Measurements from ENCODE around the gene SORCS2.

DNA sequence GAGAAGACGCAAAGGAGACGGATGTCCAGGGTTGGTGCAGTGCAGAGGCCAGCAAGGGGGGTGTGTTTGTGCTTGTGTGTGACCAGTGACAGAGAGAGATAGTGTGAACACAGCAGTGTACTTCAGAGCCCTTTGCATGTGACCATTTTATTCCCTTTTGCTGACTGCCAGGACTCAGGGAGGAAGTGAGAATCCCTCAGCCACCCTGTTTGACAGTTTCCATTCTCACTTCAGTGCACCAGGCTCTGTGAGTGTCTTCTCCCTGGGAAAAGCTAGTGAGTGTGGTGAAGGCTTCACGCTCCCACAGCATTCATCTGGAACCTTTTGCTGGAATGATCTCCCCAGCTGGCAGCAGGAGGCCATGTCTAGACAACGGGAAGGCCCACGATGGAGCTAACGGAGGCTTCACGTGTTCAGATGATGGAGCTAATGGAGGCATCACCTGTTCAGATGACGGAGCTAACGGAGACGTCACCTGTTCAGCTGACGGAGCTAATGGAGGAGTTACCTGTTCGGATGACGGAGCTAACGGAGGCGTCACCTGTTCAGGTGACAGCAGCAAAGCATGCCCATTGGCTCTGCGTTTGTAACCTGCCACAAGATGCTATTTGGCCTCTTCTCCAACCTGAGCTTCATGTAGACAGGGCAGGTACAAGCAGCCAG lies 551.9 kb downstream of the SORCS2 start:
- TF ChIP-seq CTCF (conservative IDR thresholded peaks at IDR 0.05; ENCODE audit: low read depth, low read length) (no peak), EZH2 (IDR thresholded peaks at IDR 0.05; ENCODE audit: low read length, unreplicated experiment) (no peak), EZH2phosphoT487 (IDR thresholded peaks at IDR 0.05; ENCODE audit: borderline replicate concordance, low read length) (no peak)

Measured in PC-3 (cell line).